GM19452 (cell line): ENCODE data around the gene CYP2W1.
"Not testable (repeated sequence)": the region's sequence is repeated elsewhere in the genome, so short reads cannot be mapped to it uniquely, and the experiment has no call there.

ENCODE experiments used
- ATAC-seq: cut with Tn5 transposase; IDR thresholded peaks from one replicate; pipeline ENCODE4 v1.9.1; 2021; ENCODE audit not compliant: unreplicated experiment

CYP2W1 gene, protein sequence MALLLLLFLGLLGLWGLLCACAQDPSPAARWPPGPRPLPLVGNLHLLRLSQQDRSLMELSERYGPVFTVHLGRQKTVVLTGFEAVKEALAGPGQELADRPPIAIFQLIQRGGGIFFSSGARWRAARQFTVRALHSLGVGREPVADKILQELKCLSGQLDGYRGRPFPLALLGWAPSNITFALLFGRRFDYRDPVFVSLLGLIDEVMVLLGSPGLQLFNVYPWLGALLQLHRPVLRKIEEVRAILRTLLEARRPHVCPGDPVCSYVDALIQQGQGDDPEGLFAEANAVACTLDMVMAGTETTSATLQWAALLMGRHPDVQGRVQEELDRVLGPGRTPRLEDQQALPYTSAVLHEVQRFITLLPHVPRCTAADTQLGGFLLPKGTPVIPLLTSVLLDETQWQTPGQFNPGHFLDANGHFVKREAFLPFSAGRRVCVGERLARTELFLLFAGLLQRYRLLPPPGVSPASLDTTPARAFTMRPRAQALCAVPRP

DNA sequence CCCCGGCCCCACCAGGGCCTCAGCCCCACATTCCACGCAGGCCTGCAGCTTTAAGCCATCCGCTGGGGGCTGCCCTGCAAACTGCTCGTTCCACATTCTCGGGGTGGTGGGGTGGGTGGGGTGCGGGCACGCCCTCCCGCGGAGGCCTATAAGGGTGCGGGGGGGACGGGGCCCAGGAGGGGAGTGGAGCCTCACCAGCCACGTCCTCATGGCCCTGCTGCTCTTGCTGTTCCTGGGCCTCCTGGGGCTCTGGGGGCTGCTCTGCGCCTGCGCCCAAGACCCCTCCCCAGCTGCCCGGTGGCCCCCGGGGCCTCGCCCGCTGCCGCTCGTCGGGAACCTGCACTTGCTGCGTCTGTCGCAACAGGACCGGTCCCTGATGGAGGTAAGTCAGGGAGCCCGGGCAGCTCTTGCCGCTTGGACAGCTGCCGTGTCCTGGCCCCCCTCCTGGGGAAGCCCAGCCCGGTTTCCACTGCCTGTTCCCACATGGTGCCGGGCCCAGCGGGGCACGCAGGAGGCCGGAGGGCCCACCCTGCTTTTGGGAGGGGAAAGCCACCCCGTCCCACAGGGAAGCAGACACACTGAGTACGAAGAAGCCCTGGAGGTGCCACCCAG, at the start of gene CYP2W1:
Gene CYP2W1 (plus strand): TSS at position 178 of the 612 bp plus-strand sequence. CDS start 31 bp downstream, at position 209.
- ATAC-seq = no peak

DNA sequence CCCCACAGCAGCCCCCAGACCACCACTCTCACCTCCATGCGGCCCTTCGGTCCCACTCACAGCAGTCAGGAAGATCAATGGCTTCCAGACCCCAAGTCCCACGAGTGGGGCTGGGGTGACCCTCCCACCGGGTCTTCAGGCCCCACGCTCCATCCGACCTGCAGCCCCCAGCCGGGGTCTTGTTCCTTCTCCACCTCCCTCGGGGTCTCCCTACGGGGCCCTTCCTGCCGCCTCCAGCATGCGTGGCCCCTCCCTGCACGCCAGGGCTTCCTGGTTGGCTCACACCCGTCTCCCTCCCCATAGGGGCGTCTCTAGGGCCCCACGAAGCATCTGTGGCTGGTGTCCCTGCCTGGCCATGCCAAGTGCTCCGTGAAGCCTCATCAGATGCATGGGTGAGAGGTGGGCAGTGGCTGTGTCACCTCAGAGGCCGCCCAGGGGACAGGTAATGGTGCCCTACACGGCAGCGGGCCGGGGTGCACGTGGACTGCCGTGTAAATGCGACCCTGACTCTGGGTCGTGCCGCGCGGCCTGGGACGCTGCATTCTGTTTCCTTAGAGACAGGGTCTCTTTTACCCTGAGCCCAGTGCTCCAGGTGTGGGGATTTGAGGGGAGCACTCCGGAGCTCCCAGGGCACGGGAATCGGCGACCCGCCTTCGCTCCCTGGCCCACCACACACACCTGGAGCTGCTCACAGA, 48.4 kb upstream of the CYP2W1 start:
- no peak for ATAC-seq

DNA sequence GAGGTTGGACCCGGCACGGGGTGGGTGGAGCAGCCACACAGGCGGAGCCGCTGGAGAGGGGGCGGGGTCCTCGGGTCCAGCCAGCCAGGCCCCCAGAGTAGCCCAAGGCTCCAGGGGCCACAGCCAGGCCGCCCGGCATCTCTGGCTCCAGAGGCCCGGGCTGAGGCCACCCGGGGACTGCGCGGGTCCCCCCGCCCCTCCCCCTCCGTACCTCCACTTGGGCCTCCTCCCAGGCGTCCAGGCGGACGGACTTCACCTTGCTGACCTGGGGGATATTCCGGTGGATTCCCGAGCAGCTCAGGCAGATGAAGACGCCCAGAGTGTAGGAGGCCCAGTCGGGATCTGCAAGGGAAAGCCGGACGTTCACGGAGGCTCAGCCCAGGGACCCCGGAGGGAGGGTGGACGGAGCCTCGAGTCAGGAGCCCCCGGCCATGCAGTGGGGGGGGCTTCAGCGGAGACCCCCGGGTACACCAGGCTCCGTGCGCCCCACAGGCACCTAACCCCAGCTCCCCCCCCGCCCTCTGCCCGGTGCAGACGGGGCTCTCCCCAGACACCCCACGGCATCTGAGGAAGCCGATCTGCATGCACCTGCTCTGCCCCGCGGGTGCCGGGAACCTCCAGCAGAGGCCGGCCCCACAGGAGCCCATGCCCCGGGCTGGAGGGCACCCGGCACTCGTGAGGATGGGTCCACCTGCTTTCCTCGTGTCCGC, 47.7 kb upstream of the CYP2W1 start:
- no peak for ATAC-seq

DNA sequence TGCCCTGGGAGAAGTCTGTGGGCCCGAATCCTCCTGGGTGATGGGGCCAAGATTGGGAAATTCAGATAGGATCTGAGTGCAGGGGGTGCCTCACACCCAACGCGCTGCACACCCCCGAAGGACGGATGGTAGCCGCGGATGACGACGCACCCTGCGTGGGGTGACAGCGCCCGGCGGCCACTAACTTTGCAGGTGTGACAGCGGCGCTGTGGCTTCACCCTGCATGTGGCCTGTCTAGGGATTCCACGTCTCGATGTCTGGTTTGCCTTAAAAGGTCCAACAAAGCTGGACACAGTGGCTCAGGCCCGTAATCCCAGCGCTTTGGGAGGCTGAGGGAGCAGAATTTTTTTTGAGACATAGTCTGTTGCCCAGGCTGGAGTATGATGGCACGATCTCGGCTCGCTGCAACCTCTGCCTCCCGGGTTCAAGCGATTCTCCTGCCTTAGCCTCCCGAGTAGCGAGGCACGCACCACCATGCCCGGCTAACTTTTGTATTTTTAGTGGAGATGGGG, 47.1 kb upstream of the CYP2W1 start:
- ATAC-seq = no peak

DNA sequence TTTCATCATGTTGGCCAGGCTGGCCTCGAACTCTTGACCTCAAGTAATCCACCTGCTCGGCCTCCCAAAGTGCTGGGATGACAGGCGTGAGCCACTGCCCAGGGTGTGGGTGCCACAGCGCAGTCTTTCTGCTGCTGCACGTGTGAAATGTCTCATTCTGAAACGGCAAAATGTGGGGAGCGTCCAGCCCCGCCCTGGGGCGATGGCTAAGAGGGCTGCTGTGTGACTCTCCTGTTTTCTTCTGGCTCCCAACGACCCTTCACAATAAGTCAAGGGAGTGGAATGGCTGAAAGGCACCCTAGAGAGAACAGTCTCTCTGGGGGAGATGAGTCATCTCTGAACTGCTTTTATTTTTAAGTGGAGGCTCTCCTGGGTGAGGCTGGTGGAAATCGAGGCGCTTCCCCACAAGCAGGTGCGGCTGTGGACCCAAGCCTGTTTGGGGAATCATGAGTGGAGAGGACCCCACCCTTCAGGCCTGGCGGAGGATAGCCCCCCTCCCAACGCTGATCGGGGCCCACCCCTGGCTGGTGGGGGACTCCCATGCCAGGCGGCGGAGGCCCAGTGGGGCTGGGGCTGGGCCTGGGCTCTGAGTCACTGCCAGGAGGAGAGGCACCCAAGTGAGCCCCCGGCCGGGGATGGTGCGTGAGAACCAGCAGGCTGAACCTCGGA, 46.5 kb upstream of the CYP2W1 start:
- ATAC-seq = peak; percentile 68

DNA sequence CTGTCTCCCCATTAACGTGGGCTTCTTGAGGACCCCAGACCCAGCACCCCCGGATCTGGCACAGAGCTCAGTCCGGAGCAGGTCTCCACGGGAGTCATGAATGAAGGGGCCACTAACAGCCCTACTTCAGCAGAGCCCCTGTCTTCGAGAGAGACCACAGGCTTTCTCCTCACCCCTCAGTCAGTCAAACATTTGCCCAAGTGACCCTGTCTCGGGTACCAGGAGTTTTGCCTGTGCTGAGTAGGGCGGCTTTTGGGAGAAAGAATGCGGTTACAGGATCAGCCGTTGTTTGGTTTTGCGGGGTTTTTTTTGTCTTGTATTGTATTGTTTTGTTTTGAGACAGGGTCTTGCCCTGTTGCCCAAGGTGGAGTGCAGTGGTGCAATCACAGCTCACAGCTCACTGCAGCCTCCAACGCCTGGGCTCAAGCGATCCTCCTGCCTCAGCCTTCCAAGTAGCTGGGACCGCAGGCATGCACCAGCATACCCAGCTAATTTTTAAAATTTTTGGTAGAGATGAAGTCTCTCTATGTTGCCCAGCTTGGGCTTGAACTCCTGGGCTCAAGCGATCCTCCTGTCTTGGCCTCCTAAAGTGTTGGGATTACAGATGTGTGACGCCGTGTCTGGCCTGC, 45.0 kb upstream of the CYP2W1 start:
- no peak for ATAC-seq

DNA sequence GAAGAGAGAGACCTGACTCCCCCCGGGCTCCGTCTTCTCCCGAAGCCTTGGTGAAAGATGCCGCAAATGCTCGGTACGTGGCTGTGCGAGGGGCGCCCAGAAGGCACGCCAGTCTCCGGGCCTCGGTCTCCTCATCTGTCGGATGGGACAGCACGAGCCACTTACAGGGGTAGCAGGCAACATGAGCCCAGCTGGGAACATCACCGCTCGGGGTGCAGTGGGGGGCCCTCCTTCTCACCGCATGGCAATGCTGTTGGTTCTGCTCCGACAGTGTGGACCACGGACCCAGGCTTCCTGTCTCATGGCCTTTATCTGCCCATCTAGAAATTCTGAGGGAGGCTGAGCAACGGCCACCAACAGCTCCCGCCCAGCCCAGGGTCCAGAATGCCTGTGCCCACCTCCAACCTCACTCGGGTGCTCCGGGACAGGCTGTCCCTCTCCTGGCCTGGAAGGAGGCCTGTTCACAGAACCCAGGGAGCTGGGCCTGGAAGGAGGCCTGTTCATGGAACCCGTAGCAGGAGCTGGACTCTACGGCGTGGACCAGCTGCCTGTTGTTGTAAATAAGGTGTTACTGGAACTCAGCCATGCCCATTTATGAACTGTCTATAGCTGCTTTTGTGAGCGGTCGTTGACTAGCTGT, 44.3 kb upstream of the CYP2W1 start:
- no peak for ATAC-seq

DNA sequence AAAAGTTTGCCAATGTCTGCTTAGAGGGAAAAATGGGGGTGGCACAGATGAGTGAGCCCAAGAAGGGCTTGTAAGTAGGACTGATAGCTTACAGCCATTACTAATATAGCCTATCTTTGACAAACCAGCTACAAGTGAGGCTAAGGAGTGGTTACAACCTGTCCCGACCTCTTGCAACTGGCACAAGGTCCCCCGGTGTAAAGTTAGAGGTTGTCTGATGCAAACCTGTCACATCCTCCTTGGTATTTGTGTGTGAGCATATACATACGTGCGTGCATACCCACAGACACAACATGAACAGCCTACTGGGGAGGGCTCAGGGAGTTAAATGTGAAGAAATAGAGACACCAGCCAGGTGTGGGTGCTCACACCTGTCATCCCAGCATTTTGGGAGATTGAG, 43.1 kb upstream of the CYP2W1 start:
- ATAC-seq = no peak

DNA sequence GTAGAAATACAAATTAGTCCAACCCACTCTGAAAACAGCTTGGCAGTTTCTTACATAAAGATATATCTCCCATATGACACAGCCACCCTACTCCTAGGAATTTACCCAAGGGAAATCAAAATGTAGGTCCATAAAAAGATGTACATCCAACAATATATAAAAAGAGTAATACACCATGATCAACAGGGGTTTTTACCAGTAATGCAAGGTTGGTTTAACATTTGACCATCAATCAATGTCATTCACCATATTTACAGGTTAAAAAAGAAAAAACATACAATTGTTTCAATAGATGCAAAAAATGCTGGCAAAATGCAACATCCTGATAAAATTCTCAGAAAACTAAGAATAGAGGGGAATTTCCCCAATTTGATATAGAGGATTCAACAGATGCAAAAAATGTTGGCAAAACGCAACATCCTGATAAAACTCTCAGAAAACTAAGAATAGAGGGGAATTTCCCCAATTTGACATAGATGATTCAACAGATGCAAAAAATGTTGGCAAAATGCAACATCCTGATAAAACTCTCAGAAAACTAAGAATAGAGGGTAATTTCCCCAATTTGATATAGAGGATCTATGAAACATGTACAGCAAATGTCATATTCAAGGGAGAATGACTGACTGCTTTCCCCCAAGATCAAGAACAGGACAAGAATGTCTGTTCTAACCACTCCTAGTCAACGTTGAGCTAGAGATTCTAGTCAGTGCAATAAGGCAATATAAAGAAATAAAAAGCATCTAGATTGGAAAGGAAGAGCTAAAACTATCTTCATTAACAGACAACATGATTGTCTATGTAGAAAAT, 42.2 kb upstream of the CYP2W1 start:
- ATAC-seq = no peak

DNA sequence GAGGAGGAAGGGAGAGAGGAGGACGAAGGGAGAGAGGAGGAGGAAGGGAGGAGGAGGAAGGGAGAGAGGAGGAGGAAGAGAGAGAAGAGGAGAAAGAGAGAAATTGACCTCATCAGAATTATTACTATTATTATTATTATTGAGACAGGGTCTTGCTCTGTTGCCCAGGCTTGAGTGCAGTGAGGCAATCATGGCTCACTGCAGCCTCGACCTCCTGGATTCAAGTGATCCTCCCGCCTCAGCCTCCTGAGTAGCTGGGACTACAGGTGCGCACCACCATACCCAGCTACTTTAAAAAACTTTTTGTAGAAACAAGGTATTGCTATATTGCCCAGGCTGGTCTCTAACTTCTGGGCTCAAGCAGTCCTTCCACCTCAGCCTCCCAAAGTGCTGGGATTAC, 39.2 kb upstream of the CYP2W1 start:
- not testable (repeated sequence) for ATAC-seq

DNA sequence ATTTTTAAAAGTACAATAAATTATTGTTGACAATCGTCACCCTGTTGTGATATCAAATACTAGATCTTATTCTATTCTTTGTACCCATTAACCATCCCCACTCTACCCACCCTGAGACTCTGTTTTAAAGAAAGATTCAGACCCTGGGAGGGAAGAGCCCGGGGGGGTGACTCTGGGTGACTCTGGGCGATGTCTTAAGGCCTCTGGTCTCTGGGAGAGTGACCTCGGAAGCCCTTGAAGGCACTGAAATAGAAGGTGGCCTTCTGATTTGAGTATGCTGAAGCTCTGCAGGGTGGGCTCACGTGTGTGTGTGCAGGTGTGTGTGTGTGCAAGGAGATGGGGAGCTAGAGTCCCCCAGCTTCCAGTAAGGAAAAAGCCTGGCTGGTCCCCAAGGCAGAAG, 38.2 kb upstream of the CYP2W1 start:
- no peak for ATAC-seq

DNA sequence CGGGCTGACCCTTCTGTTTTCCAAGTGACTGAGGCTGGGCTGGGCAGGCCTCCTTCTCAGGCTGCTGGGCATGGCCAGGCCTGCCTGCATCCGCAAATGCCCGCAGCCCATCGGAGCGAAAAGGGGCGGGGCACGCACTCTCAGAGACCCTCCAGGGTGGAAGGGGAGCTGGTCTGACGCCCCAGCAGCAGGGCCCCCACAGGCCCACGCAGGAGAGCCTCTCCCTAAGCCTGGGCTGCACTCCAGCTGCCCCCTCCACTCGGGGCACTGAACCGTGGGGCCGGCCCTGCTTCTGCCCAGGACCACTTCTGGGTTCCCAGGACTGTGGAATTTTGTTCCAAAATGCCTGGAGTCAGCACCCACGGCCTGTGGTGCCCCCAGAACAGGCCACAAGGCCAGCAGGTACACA, 37.8 kb upstream of the CYP2W1 start:
- ATAC-seq = no peak

DNA sequence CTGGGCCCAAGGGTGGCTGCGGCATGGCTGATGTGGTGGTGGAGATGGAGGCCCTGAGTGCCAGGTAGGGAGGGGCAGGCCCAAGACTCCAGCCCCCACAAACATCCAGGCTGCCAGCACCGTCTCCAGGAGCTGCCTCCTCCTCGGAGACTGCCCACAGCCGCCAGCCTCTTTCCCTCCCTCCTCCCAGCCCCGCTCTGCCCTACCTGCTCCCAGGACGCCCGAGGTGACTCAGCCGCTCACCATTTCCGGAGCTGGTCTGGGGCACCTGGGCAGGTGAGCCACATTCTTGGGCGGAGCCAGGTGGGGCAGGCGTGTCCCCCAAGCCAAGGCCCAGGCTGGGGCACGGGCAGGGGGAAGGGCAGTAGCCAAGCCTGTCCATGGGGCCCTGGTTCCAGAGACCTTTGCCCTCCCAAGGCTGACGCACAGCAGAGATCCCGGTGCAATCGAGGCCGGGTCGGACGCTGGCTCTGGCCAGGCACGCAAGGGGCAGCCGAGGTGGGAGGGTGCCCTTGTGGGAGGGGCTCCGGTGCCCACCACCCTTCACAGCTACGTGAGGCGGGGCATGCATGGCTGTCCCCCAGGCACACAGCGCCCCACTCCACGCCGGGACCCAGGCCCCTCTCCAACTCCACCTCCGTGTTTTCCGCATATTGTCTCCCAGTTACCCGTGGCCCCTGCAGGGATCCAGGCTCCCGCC, 37.3 kb upstream of the CYP2W1 start:
- no peak for ATAC-seq

DNA sequence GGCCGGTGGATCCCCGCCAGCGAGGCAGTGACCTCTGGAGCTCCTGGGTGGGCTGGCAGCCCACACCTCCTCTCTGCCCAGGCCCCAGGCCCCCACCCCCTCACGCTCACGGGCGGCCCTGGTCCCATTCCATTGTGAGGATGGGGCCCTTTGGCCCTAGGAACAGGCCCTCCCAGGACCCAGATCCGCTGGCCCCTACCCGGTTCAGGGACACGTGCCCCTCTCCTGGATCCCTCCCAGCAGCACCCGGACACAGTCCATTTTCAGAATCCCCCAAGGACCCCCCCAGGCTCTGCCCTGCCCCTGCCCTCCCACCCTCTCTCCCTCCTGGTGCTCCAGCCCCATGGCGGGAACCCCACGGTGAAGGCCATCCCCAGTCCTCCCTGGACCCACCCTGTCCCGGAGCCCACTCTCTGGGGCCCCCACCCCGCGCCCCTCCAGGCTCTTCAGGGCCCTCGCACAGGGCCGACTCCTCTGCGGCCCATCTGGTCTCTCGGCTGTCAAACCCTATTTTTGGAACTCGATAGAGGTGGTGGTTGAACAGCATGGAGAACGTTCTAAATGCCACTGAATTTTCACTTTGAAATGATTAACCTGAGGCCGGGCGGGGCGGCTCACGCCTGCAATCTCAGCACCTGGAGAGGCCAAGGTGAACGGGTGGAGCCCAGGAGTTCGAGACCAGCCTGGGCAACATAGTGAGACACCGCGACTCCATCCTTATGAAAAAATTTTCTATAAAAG, 36.6 kb upstream of the CYP2W1 start:
- ATAC-seq = no peak

DNA sequence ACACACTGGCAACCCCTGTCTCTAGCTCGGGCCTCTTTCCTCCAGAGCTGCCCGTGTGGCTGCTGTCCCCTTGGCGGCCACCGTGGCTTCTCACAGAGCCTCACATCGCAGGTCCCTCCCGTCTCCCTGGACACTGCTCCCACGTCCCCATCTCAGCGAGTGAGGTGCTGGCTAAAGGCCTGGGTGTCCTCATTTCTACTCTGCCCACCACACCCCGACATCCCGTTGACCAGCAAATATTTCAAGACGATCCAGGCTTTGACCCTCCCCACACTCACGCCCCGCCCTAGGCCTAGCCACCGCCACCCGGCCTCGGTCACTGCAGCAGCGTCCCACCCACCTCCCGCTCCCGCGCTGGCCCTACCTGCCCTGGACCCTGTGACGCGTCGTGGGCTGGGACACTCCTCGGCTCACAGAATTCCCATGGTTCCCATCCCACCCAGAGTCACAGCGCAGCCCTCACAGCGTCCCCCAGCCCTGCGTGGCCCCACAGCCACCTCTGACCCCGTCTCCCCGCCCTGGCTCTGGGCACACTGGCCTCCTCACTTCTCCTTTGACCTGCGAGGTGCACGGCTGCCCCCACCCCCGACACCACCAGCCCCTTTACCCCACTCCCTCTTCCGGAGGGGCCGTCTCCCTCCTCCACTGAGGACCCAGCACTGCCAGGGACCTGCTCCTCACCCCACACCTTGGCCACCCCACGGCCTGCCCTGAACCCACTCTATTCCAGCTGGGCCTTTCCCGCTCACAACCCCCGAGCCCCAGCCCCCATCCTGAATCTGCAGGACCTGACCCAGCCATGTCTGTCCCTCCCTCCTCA, 35.4 kb upstream of the CYP2W1 start:
- ATAC-seq = no peak
